Fibroblast of peridontal ligament (primary cell): Measurements from ENCODE around the gene ALB.
"Not testable (repeated sequence)": the region's sequence is repeated elsewhere in the genome, so short reads cannot be mapped to it uniquely, and the experiment has no call there.

Experiments used
- DNase-seq: peaks from one replicate; pipeline ENCODE4 v3.0.0-alpha.2; 2010; ENCODE audit errors: extremely low read depth

The ALB gene

GRCh38 chr4:73404042-73404441 is at the start of gene ALB:
TSS of gene ALB (plus strand) at chr4:73404287. CDS start at chr4:73404328, 41 bp downstream.
- no peak for DNase-seq

- DNase-seq, result not testable (repeated sequence)
These were observed 46.9 kb upstream of the ALB start for GRCh38 chr4:73357174-73357573.

- DNase-seq, result not testable (repeated sequence)
These were observed 34.4 kb upstream of the ALB start for GRCh38 chr4:73369506-73370199.

- DNase-seq, result no peak
These were observed 28.8 kb upstream of the ALB start for GRCh38 chr4:73375328-73375741.

GRCh38 chr4:73376251-73376650 is 27.8 kb upstream of the ALB start:
- no peak for DNase-seq

- DNase-seq, result no peak
These were observed 27.1 kb upstream of the ALB start for GRCh38 chr4:73376976-73377375.

DNA sequence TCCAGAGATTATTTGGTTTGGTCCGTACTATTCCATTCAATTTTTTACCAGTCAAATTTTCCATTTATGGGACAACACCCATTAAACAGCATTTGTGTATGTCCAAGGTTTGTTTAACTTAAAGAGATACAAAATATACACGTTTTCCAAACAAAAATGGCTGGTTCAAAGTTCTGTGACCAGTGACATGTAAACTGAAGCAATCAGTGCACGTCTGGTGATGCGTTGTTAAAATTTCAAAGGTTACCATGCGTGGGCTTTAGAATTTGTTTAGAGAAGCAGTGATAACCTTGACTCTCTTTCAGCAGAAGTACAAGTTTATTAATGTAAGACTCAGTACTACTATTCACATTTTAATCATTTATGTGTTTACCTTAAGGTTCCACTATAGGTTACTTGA is 25.2 kb upstream of the ALB start:
- DNase-seq, result no peak

- no peak for DNase-seq
These were observed 24.1 kb upstream of the ALB start for GRCh38 chr4:73379946-73380345.

- DNase-seq, result no peak
These were observed 22.9 kb upstream of the ALB start for GRCh38 chr4:73381214-73381613.

DNA sequence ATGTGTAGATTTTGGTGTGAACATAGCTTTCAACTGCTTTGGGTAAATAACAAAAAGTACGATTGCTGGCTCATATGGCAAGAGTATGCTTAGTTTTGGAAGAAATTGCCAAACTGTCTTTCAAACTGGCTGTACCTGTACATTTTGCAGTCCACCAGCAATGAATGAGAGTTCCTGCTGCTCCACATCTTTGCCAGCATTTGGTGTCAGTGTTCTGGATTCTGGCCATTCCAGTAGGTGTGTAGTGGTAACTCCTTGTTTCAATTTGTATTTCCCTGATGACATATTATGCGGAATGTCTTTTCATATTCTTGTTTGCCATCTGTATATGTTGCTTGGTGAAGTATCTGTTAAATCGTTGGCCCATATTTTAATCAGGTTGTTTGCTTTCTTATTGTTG is 20.6 kb upstream of the ALB start:
- DNase-seq, result no peak

DNA sequence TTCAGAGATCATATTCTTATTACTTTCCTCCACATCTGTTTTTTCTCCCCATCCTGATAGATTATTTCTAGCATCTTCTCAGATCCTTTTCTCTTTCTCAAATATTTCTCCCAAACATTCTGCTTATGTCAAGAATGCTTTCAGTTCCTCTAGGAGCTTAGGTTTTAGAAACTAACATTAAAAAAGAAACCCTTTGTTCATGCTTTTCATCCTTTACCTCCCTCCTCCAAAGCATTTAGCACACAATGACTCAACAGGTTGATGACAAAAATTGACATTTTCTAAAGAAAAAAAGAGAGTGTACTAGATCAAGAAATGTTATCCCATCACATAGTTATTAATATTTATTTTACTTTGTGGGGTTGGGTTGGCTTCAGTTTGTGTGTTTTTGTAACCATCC is 16.5 kb upstream of the ALB start:
- DNase-seq, result no peak

DNA sequence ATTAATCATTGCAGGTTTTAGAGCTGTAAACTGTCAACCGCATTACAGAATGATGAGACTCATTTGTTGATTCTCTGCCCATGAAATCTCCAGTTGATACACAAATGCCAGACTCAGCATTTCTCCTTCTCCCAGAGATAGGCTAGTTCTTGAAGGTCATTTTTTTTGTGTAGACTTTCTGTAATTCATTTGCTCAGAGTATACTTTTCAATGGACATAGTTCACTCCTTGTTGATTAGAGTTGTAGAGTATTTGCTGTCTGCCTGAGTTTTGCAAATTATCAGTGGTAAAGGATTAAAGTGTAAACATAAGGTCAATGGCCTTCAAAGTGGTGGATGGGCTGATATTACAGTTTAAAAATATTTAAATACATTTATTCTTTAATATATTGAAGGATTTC is 15.2 kb upstream of the ALB start:
- no peak for DNase-seq

DNA sequence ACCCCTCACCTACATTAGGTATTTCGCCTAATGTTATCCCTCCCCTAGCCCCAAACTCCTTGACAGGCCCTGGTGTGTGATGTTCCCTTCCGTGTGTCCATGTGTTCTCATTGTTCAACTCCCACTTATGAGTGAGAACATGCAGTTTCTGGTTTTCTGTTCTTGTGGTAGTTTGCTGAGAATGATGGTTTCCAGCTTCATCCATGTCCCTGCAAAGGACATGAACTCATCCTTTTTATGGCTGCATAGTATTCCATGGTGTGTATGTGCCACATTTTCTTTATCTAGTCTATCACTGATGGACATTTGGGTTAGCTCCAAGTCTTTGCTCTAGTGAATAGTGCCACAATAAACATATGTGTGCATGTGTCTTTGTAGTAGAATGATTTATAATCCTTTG is 14.4 kb upstream of the ALB start:
- DNase-seq, result not testable (repeated sequence)

GRCh38 chr4:73391774-73392173 is 12.3 kb upstream of the ALB start:
- DNase-seq, result no peak

- DNase-seq, result no peak
These were observed 11.2 kb upstream of the ALB start for GRCh38 chr4:73392936-73393335.

GRCh38 chr4:73396304-73396703 is 7.8 kb upstream of the ALB start:
- DNase-seq, result no peak

- no peak for DNase-seq
These were observed 6.8 kb upstream of the ALB start for GRCh38 chr4:73396993-73397972.

GRCh38 chr4:73401412-73401811 is 2.7 kb upstream of the ALB start:
- no peak for DNase-seq

- DNase-seq, result no peak
These were observed 370 bp downstream of the ALB start for GRCh38 chr4:73404457-73404856.

DNA sequence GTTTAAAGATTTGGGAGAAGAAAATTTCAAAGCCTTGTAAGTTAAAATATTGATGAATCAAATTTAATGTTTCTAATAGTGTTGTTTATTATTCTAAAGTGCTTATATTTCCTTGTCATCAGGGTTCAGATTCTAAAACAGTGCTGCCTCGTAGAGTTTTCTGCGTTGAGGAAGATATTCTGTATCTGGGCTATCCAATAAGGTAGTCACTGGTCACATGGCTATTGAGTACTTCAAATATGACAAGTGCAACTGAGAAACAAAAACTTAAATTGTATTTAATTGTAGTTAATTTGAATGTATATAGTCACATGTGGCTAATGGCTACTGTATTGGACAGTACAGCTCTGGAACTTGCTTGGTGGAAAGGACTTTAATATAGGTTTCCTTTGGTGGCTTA is 1.1 kb downstream of the ALB start:
- DNase-seq, result no peak

GRCh38 chr4:73406548-73406875 is 2.4 kb downstream of the ALB start:
- no peak for DNase-seq

DNA sequence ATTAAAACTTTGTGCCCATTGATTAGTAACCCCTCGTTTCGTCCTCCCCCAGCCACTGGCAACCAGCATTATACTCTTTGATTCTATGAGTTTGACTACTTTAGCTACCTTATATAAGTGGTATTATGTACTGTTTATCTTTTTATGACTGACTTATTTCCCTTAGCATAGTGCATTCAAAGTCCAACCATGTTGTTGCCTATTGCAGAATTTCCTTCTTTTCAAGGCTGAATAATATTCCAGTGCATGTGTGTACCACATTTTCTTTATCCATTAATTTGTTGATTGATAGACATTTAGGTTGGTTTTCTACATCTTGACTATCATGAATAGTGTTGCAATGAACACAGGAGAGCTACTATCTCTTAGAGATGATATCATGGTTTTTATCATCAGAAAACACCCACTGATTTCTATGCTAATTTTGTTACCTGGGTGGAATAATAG is 3.2 kb downstream of the ALB start:
- no peak for DNase-seq
